ENCODE measurements around the gene ZDHHC14.

Gene ZDHHC14

DNA sequence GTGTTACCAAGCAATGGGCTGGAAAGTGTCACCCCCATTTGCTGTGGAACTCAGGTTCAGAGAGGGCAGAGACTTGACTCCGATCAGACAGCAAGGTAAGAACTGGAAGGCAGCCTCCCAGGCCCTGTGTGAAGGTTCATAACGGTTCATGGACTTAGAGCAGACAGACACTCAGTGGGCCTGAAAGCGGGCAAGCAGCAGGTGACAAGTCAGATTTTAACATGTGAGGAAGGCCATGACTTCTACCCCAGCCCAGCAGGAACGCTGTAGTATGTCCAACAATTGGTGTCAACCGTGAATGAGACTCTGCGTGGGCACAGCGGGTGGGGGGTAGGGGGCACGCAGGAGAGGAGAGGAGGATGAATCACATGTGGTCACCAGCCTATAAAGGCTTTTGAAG is 224.5 kb downstream of the ZDHHC14 start:
- DNase-seq: no peak

DNA sequence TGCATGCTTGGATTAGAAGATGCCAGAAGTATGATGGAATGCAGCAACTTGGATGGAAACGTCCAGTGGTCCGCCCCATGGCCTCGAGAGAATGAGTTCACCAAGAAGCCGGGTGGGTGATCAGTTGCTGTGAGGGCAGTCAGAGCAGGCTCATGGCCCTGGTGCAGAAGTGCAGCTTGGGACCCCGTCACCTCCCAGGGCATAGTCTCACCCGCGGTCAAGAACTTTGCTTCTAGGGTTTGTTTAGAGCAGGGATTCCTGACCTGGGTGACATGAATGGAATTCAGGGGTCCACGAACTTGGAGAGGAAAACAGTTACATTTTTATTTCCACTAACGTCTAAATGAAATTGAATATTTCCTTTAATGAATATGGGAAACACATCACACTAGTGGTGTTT is 225.5 kb downstream of the ZDHHC14 start:
- no peak for DNase-seq

DNA sequence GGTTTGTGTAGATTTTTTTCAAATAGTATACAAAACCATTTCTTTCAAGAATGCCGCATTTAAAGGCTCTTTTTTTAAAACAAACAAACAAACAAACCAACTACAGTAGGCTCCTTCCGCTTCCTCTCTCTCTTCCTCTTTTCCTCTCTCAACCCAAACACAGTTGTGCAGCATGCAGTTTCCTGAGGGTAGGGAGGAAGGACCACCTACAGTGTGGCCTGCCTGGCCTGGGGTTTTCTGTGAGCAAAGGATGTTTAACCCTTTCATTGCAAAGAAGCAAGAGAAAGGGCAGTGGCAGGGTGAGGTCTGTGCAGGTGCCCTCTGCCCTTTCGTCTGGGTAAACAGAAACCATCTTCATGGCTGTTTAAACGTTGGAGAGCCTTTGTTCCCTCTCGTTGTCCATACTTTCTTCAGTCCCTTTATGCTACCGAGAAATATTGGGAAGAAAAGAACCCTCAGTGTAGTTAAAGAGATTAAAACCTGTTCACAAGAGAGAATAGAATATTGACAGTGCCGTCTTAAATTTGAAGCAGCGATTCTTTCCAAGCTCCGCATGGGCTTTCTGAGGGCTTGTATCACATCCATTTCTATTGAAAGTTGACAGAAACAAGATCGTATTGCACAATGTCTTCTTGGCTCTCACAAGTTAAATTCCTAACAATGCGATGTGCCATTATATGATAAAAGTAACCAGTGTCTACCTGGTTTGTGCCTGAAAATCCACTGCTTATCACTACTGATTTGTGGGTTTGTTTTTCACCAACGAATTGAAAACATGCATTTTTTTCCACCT is 226.5 kb downstream of the ZDHHC14 start:
- DNase-seq: no peak

DNA sequence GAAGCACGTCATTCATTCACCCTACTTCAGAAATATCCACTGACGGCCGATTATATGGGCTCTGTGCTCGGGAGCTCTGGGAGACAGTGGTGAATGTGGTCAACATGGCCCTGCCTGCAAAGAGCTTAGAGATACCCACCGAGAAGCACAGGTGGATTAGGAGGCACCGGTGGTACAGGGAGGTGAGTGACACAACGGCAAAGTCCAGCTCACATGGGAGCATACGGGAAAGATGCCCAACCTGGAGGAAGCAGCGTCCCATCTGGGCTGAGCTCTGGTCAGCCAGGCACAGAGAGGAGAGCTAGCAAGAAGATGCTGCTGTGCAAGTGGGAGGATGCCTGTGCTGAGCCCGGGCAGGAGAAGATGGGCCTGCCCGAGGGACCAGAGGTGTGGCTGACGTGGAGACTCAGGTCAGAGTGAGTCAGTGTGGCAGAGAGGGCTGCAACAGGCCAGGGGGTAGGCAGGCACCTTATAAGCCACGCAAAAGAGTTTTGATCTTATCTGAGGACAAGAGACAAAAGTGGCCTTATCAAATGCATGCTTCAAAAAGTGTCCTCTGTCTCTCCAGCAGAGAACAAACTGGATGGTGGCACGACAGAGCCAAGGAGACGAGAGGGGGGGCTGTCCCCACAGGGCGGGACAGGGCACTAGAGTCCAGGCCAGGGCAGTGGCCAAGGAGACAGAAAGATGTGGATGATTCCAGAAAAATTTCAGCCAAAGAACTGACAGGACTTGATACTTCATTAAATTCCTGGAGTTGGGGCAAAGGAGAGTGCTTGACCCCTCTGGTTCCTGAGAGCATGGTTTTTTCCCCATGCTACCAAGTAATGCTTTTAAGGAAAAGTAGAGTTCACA is 227.5 kb downstream of the ZDHHC14 start:
- no peak for DNase-seq

DNA sequence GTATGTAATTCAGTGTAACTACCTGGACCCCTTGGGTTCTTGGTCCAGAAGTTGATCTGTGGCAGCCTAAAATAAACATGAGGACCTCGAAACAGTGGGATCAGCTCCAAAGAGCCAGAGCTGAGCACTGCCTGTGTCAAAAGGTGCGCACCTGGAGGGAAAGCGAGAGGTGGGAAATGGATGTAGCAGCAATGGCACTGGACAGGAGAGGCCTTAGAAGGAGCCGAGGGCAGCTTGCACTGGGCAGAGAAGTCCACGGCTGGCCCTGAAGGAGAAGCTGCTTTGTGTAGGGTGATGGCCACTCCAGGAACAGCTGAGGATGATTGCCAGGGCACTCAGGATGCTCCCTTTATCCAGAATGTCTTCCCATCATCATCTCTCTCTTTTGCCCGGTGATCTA is 228.1 kb downstream of the ZDHHC14 start:
- DNase-seq: no peak

DNA sequence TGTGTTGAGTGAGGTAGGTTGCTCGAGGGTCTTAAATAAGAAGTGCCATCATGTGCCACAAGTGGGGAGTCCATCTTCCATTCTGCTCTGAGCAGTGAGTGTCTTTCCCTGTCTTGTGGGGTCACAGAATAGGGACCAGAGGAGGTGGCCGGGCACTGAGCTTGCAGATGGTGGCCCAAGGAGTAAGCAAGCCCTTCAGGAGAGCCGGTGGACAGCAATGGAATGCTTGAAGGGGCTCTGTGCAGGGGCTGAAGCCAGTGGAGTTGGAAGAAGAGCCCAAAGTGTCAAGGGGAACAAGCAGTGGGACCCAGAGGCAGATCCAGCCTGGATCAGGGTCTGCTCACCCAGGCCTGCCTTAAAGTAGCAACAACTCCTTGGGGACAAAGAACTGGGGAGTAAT is 228.6 kb downstream of the ZDHHC14 start:
- no peak for DNase-seq

DNA sequence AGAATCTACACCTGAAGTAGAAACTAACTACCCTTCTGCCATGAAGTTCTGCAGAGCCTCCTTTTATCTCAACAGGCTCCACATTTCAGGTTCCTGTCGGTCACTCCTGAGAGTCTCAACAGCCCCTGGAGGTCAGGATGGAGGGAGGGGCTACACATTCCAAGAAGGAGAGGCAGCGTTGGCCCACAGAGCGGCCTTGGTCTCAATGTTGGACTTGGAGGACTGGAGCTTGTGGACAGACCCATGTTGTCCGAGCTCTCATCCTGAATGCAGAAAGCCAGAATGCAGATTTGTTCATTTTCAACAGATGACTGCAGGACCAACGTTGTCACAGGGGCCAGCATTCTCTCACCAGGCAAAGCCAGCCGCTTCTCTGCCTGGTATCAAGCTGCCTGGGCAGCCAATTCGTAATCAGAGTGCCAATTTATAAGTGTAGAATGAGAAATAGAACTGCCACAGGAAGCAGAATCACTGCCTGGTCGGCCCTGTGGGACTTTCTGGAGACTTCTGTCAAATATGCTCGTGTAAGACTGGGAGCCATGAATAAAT is 229.5 kb downstream of the ZDHHC14 start:
- DNase-seq: no peak

DNA sequence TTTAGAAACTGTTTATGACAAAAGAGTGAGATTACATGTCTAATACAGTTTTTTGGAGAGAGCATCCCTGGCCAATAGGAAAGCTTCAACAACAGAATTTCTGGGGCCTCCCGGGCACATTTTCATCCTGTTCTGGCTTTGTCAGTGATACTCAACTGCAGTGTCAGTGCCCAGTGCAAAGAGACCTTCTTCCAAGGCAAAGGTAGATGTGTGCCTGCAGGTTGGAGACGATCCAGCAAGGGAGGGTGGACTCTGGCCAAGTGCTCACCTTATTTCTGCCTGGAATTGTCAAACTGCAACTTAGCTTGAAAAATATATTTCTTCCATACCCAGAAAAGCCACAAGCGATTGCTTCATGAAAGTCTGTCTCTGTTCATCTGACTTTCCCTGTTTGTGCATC is 230.4 kb downstream of the ZDHHC14 start:
- DNase-seq: no peak

DNA sequence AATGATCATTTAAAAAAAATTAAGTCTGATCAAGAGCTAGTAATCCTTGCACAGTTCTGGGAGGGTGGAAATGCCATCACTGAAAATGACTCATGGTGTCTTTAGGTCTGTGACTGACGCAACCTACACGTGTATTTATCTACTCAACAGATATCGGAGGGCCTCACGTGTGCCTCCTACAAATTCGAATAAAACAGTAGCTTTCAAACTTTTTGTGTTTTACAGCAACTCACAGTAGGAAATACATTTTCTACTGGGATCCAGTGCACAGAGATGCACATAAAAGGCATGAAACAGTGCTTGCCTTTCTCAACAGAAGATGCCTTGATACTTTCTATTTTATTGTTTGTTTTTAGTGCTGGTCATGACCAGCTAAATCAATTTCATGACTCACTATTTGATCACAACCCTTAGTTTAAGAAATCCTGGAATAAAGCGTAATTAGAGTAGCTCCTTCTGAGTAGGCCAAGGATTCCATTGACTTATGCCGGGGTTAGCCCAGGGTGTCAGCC is 232.1 kb downstream of the ZDHHC14 start:
- no peak for DNase-seq

DNA sequence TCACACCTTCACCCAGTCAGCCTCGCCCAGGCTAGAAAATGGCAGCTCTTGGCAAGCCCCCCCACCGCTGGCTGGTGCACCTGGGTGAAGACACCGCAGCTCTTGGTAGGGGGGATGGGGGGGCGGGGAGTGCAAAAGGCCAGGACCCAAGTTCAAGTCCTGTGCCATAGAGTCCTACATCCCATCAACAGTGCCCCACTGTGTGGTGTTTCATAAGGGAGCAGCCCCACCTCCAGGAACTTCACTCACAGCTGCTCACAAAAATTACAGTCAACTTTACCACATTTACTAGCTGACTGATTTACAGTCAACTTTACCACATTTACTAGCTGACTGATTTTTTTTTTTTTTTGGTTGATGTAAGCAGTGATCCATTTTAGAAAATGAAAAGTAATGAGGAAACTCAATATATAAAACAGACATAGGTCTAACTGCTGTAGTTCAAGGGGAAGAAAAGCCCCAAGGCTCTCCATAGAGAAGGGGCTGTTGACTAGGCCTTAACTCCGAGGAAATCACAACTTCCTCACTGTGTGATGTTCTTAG is 233.1 kb downstream of the ZDHHC14 start:
- no peak for DNase-seq

DNA sequence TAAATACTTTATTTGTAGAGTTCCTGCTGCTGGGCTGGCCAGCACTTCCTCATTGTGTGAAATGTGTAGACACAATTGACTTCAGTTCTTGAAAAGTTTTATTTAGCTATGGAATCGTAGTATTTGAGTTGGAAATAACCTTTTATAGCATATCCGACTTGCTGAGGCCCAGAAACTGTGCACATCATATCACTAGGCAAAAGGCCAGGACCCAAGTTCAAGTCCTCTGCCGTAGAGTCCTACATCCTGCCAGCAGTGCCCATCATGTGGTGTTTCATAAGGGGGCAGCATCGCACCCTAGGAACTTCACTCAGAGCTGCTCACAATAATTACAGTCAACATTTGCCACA is 234.4 kb downstream of the ZDHHC14 start:
- peak; percentile 51 to 54 for DNase-seq

DNA sequence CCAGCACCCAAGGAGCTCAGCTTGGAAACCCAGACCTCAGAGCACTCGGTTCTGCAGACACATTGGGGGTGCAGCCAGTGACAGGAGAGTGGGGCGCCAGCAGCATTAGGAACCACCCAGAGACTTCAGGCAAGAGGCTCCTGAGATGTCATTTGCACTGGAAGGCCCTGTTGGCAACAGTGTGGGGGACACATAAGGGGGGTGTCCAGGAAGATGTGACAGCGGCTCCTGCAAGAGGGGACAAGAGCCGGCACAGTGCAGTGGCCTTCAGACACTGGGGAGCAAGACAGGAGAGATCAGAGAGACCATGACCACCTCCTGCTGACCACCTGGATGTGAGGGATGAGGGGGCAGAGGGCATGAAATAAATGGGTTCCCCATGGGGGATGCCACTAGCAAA is 235.0 kb downstream of the ZDHHC14 start:
- DNase-seq: no peak

DNA sequence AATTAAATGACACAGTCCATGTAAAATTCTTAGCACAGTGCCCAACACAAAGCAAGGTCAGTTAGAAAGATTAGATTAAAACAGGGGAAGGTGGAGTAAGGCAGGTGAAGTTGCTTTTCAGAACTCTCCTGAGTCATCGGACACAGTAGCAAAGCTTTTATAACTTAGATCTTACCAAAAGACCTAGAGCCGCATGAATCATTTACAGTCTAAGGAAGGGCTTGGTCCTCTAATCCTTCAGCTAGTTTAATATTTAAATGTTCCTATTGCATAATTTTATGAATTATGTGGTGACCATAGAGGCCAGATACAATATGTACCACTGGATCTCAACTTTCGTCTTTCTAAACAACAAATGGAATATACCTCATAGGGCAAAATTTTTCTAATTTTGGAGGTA is 240.0 kb downstream of the ZDHHC14 start:
- DNase-seq: no peak

DNA sequence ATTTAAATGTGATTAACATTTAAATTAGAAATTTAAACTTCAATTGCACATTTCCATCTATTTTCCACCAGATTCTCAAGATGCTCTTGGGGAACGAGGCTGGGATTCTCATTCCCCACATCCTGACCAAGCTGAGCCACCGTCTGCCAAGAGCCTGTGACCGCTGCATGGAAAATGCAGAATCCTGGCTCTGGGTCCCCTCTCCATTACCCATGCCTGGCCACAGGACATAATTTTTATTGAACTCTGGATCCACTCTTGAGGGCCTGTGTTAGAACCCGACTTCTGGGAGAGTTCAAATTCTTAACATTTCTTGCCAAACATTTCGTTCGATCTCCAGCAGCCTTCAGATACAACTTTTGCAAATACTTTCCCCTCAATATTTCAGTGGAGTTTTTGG is 240.4 kb downstream of the ZDHHC14 start:
- DNase-seq: no peak

DNA sequence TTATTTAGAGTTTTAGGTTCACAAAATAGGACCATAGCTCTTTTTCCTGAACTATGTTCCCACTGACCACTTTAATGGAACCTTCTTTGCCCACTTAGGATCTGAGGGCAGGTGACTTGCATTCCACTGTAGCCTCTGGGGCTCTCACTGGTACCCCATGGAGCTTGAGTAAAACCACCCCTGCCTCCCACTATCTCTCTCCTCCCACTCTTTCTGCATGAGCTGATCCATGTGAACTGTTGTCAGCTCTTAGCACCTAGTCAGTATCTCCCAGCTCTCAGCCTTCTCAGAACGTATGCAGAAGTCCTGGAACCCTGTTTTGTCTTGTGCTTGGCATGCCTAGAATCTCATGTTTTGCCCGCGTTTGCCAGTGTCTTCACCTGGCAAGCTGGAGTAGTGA is 241.4 kb downstream of the ZDHHC14 start:
- no peak for DNase-seq

DNA sequence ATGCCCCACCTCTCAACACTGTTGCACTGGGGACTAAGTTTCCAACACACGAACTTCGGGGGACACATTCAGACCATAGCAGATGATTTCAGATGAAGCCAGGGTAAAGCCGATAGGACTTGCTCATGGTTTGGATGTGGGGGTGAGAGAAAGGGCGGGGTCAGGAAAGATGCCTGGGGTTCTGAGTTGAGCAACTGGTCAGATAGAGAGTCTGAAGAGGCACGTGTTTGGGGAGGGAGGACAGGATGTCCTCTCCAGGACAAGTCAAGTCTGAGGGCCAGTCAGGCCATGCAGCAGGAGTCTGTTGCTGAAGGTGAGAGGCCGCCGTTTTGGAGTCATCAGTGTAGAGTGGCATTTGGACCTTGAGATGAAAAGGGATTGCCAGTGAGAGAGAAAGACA is 244.1 kb downstream of the ZDHHC14 start:
- DNase-seq: no peak

DNA sequence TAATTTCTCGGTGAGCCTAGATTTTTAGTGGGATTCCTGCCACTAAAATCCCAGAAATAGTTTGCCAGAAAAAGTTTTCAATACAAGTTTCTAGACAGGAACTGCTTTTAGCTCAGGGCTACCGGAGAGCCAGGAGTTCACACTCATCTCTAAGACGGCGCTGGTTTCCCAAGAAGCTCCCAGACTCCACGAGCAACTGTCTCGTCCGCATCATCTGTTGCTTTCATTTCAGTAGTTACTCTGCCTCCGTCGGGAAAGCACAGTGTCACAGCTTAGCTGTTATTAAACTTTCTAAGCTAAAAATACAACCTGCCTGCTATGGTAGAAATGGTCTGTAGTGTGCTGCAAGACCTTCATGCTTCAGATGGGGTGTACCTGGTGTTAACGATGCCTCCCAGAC is 244.8 kb downstream of the ZDHHC14 start:
- no peak for DNase-seq

DNA sequence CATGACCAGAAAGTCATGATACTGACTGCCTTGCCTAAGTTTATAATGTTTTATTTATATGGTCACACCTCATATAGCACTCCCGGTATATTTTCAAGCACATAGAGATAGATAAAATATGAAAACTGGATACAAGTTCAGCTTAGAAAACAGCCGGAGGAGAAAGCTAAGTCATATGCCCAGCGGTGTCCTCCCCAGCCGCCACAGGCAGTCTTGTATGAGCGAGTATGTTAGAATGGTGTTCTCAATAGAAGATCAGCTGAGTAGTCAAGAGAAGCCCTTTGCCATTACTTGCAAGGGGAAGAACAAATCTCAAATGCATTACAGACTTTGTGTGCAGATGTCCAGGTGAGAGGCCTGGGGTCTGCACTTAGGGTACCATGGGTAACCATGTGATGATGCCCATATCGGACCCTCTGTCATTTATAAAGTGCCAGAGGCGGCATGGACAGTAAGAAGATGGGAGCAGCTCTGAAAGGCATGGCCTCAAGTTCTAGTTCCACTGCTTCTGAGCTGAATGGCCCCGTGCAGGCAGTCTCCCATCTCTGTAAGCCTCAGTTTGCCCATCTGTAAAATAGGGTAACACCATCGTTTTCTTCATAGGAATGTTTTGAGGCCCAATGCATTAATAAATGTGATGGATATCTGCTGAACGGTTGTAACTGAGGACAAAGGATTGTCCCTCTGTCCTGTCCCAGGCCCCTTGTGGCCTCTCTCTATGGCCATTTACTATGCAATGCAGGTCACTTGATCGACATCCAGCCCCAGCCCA is 246.4 kb downstream of the ZDHHC14 start:
- no peak for DNase-seq

DNA sequence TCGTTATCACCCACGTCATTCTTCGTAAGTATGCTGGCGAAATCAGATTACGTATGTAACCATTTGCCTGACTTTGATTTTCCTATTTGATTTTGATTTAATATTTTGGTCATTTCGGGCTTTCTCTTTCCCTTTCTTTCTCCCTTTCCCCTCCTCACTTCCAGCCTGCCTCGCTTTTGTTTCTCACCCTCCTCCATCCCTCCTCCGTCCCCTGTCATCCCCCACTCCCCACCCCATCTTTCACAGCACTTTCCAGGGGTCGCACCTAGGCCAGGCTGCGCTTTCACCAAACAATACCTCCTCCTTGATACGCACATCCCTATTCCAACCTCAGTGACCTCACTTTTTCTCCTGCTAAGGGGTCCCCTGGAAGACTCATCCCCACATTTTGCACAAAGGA is 247.5 kb downstream of the ZDHHC14 start:
- DNase-seq: no peak

DNA sequence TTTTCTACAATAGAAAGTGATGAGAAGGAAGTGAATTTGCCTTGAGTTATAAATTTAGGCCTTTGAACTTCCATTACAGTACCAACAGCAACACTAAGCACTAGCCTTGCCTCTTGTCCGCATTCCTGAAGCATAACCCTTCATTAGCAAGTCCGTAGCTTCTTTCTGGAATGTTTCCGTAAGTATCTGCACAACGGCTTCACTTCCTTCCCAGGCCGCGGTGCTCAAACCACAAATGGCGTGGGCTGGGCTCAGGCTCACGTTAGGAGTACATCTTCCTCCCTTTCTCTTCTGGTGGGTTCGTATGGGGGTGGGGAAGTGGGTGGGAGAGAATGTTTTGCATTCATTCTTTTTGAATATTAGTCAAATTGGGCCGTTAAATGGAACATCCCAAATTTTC is 248.2 kb downstream of the ZDHHC14 start:
- DNase-seq: peak; percentile 16 to 50

DNA sequence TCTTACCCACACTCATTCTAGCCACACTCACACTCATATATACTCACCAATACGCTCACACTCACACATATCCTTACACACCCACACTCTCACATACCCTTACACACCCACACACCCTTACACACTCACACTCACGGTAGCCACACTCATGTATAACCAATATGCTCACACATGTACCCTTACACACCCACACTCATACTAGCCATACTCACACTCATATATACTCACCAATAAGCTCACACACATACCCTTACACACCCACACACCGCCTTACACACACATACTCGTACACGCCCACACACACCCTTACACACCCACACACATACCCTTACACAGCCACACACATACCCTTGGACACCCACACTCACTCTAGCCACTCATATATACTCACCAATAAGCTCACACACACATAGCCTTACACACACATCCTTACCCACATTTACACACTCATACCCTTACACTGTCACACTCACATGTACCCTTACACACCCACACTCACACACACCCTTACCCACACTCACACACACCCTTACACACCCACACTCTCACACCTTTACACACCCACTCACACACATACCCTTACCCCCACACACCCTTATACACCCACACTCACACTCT is 249.6 kb downstream of the ZDHHC14 start:
- no peak for DNase-seq

DNA sequence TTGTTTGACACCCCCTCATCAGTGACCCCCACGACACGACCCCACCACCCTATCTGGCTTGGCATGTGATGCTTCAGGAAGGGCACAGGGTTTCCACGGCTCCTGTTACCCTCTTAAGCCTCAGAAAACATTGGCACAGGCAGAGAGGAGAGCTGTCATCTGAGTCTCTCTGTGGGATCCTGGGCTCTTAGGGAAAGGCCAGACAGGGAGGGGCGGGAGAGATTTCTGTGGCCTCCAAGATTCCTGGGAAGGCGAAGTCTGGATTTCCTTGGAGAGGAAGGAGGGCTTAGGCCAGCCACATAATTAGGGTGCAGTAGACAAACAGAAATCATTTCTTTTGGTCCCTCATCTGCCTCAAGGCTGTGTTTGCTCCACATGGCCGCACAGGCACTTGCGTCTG is 250.4 kb downstream of the ZDHHC14 start:
- DNase-seq: no peak
